ENCODE data around the gene GRID2IP. TPM values are rescaled to one million over a fixed set of nuclear protein-coding genes. Genes with fewer than 3 reads are reported as not detected.
"Not testable (repeated sequence)": the region's sequence is repeated elsewhere in the genome, so short reads cannot be mapped to it uniquely, and the experiment has no call there.

GRID2IP gene
- total RNA-seq, 1 experiment from 2014 or later = 3.0 TPM

- TF ChIP-seq GTF2I (CRISPR knock-in tag; conservative IDR thresholded peaks at IDR 0.05) = no peak
- no peak for TF ChIP-seq IRF1 (CRISPR knock-in tag; IDR thresholded peaks at IDR 0.05)
- no peak for TF ChIP-seq ZNF512 (CRISPR knock-in tag; IDR thresholded peaks at IDR 0.05; ENCODE audit: borderline replicate concordance)
- no peak for TF ChIP-seq ETV6 (CRISPR knock-in tag; IDR thresholded peaks at IDR 0.05)
- no peak for TF ChIP-seq E2F1 (CRISPR knock-in tag; IDR thresholded peaks at IDR 0.05)
- no peak for TF ChIP-seq NFATC4 (CRISPR knock-in tag; IDR thresholded peaks at IDR 0.05)
- TF ChIP-seq OVOL2 (CRISPR knock-in tag; IDR thresholded peaks at IDR 0.05; ENCODE audit: borderline replicate concordance) = no peak
- TF ChIP-seq FOXJ3 (CRISPR knock-in tag; IDR thresholded peaks at IDR 0.05; ENCODE audit: borderline replicate concordance) = no peak
- no peak for TF ChIP-seq CBFB (CRISPR knock-in tag; IDR thresholded peaks at IDR 0.05; ENCODE audit: low read depth)
These were observed 38.0 kb upstream of the GRID2IP start (continued) for GRCh38 chr7:6589151-6589828.

GRCh38 chr7:6588566-6588965, 37.3 kb upstream of the GRID2IP start:
- peak overlapping the region; percentile 11; the same call in 1 of the 2 replicates for H3K4me3 Mint-ChIP-seq
- peaks cover 50% of the 10 kb centered on the region for H3K36me3 Mint-ChIP-seq
- no peak overlapping the region for H3K27ac Mint-ChIP-seq
- ATAC-seq (no peak), DNase-seq (ENCODE audit: low spot score) (no peak)
- CTCF ChIA-PET = interaction anchor here (0.6 kb wide), 1 partner anchor 42 kb away, joined by 3 read pairs; no protein-coding TSS in a partner anchor
- POLR2A ChIA-PET = interaction anchor here (1.2 kb wide), 1 partner anchor 73 kb away, joined by 4 read pairs; no protein-coding TSS in a partner anchor
- H3K4me1 Mint-ChIP-seq = peaks cover 9% of the 10 kb centered on the region
- no peaks in the 10 kb centered on the region for H3K9me3 Mint-ChIP-seq
- no peak for TF ChIP-seq ZNF138 (CRISPR knock-in tag; conservative IDR thresholded peaks at IDR 0.05)
- no peak for TF ChIP-seq FOXP4 (CRISPR knock-in tag; IDR thresholded peaks at IDR 0.05)
- no peak for TF ChIP-seq ZNF416 (CRISPR knock-in tag; IDR thresholded peaks at IDR 0.05)
- no peak for TF ChIP-seq USF2 (CRISPR knock-in tag; IDR thresholded peaks at IDR 0.05)
- no peak for TF ChIP-seq MYBL2 (CRISPR knock-in tag; IDR thresholded peaks at IDR 0.05)
- no peak for TF ChIP-seq E2F1 (CRISPR knock-in tag; IDR thresholded peaks at IDR 0.05)
- H3K27me3 Mint-ChIP-seq (ENCODE audit: low read depth) = no peaks in the 10 kb centered on the region; the same call in 1 of the 2 replicates

GRCh38 chr7:6585746-6586432, 34.6 kb upstream of the GRID2IP start:
- peaks cover 62% of the 10 kb centered on the region for H3K36me3 Mint-ChIP-seq
- ATAC-seq; H3K9me3 Mint-ChIP-seq; H3K4me1 Mint-ChIP-seq; DNase-seq (ENCODE audit: low spot score); POLR2A ChIA-PET; H3K27me3 Mint-ChIP-seq (ENCODE audit: low read depth); H3K27ac Mint-ChIP-seq; H3K4me3 Mint-ChIP-seq: not testable (repeated sequence)
- CTCF ChIA-PET = interaction anchor here (0.9 kb wide), 1 partner anchor 10 kb away, joined by 3 read pairs; no protein-coding TSS in a partner anchor

All from WTC11 (cell line).